Smooth muscle cell of the brain vasculature (primary cell): Measurements from ENCODE around the gene TACR3.
"Not testable (repeated sequence)": the region's sequence is repeated elsewhere in the genome, so short reads cannot be mapped to it uniquely, and the experiment has no call there.

Experiments
- DNase-seq: peaks from one replicate; pipeline ENCODE4 v3.0.0-alpha.2; 2012; ENCODE audit warnings: low read depth, low spot score

The TACR3 gene

GRCh38 chr4:103719830-103720207, at the start of gene TACR3:
Gene TACR3, minus strand, starts transcription at chr4:103719985. Its CDS starts 310 bp downstream, at chr4:103719675.
- no peak for DNase-seq

GRCh38 chr4:103757631-103758030, 37.8 kb upstream of the TACR3 start:
- DNase-seq: no peak

GRCh38 chr4:103756741-103757140, 37.0 kb upstream of the TACR3 start:
- no peak for DNase-seq

- no peak for DNase-seq
Measured at GRCh38 chr4:103754844-103755243, 35.1 kb upstream of the TACR3 start.

GRCh38 chr4:103753868-103754653, 34.3 kb upstream of the TACR3 start:
- DNase-seq: no peak

GRCh38 chr4:103723150-103723549, 3.4 kb upstream of the TACR3 start:
- not testable (repeated sequence) for DNase-seq

GRCh38 chr4:103721251-103721650, 1.5 kb upstream of the TACR3 start:
- DNase-seq: no peak

GRCh38 chr4:103720661-103721060, 876 bp upstream of the TACR3 start:
- DNase-seq: no peak

- no peak for DNase-seq
Measured at GRCh38 chr4:103719105-103719829, 518 bp downstream of the TACR3 start.

GRCh38 chr4:103692615-103693014, 27.2 kb downstream of the TACR3 start:
- no peak for DNase-seq

GRCh38 chr4:103673983-103674382, 45.8 kb downstream of the TACR3 start:
- DNase-seq: no peak

- DNase-seq: not testable (repeated sequence)
Measured at GRCh38 chr4:103666764-103667163, 53.0 kb downstream of the TACR3 start.

- DNase-seq: no peak
Measured at GRCh38 chr4:103664436-103665075, 55.2 kb downstream of the TACR3 start.

- no peak for DNase-seq
Measured at GRCh38 chr4:103648541-103648940, 71.2 kb downstream of the TACR3 start.

- no peak for DNase-seq
Measured at GRCh38 chr4:103645991-103646390, 73.8 kb downstream of the TACR3 start.

- DNase-seq: no peak
Measured at GRCh38 chr4:103634236-103634635, 85.5 kb downstream of the TACR3 start.

GRCh38 chr4:103626296-103626695, 93.5 kb downstream of the TACR3 start:
- no peak for DNase-seq

- DNase-seq: no peak
Measured at GRCh38 chr4:103591841-103592240, 127.9 kb downstream of the TACR3 start.

- no peak for DNase-seq
Measured at GRCh38 chr4:103567591-103567990, 152.2 kb downstream of the TACR3 start.

- DNase-seq: not testable (repeated sequence)
Measured at GRCh38 chr4:103559178-103559577, 160.6 kb downstream of the TACR3 start.
